B cell (primary cell): ENCODE data around the gene DENND1A. TPM values are rescaled to one million over a fixed set of nuclear protein-coding genes. Genes with fewer than 3 reads are reported as not detected.

Experiments
- ATAC-seq: fragments of 200-7000 bp; cut with Tn5 transposase; one replicate; pipeline ENCODE4 v1.10.0; 2021; ENCODE audit warnings: low read depth, mild to moderate bottlenecking, moderate number of reproducible peaks, moderate library complexity
- CTCF ChIA-PET: fragments of 350-600 bp; sonication (Branson Sonifier 250); formaldehyde crosslinking; loops from one replicate; lab custom pipeline; 2021; ENCODE audit warnings: antibody characterized with exemption, inconsistent platforms; lab: Charles Lee
- POLR2A ChIA-PET: fragments of 350-600 bp; sonication (Branson Sonifier 250); formaldehyde crosslinking; loops from one replicate; lab custom pipeline; 2021; ENCODE audit warnings: antibody characterized with exemption; lab: Charles Lee
- DNase-seq: peaks from one replicate; pipeline ENCODE4 v3.0.0; 2013
- H2AFZ ChIP-seq: 2 replicates; pipeline ENCODE4 v1.6.1; 2012; ENCODE audit warnings: mild to moderate bottlenecking, low read depth, low read length; ENCODE audit not compliant: insufficient read depth, poor library complexity, severe bottlenecking
- H3K27ac ChIP-seq, 2 donors: 1 replicate in 1 of 2; 2 replicates in 1 of 2; pipeline ENCODE4 v1.5.1; 2012 to 2013; ENCODE audit warnings: low read length in 2 of 2, mild to moderate bottlenecking in 2 of 2, moderate library complexity in 1 of 2
- H3K27me3 ChIP-seq, 4 experiments: fragments of 200-600 bp in 1 of 4; sonication (generic) in 1 of 4; replicated peaks in 1 of 4; 1 replicate in 2 of 4; 2 replicates in 2 of 4; pipeline versions ENCODE4 v1.6.1 to v1.7.0; 2013 to 2016; ENCODE audit warnings: low read length in 3 of 4, mild to moderate bottlenecking in 2 of 4, mixed read lengths in 1 of 4, moderate library complexity in 1 of 4; ENCODE audit not compliant: insufficient read depth in 4 of 4, control insufficient read depth in 3 of 4; ENCODE audit errors: control extremely low read depth in 1 of 4
- H3K36me3 ChIP-seq, 2 experiments: replicated peaks in 1 of 2; 1 replicate in 1 of 2; 2 replicates in 1 of 2; pipeline versions ENCODE4 v1.6.1 to v1.7.1; 2013; ENCODE audit warnings: low read length in 1 of 2; ENCODE audit not compliant: insufficient read depth in 2 of 2, control insufficient read depth in 1 of 2; ENCODE audit errors: control extremely low read depth in 1 of 2, extremely low read depth in 1 of 2
- H3K4me1 ChIP-seq, 2 donors: fragments of 200-600 bp in 1 of 2; sonication (generic) in 1 of 2; 1 replicate in 1 of 2; 2 replicates in 1 of 2; pipeline versions ENCODE4 v1.5.1 to v1.6.1; 2013 to 2017; ENCODE audit warnings: low read length in 2 of 2; ENCODE audit not compliant: control insufficient read depth in 2 of 2, insufficient read depth in 2 of 2
- H3K4me2 ChIP-seq: replicated peaks from 2 replicates; pipeline ENCODE3; 2012; ENCODE audit warnings: mild to moderate bottlenecking, low read depth, low read length; ENCODE audit not compliant: poor library complexity, severe bottlenecking
- H3K4me3 ChIP-seq, 5 experiments: fragments of 200-600 bp in 1 of 5; sonication (generic) in 1 of 5; 1 replicate in 3 of 5; 2 replicates in 2 of 5; pipeline versions ENCODE4 v1.5.1 to v1.7.0; 2011 to 2016; ENCODE audit warnings: low read length in 4 of 5, mild to moderate bottlenecking in 4 of 5, low read depth in 2 of 5, control low read depth in 1 of 5, moderate library complexity in 1 of 5; ENCODE audit not compliant: insufficient read depth in 1 of 5; ENCODE audit errors: control extremely low read depth in 1 of 5, extremely low read depth in 1 of 5
- H3K79me2 ChIP-seq: fragments of 200-600 bp; sonication (generic); one replicate; pipeline ENCODE4 v1.6.0; 2016; ENCODE audit warnings: low read length; ENCODE audit not compliant: control insufficient read depth, insufficient read depth
- H3K9ac ChIP-seq: fragments of 200-600 bp; sonication (generic); 2 replicates; pipeline ENCODE4 v1.6.1; 2017; ENCODE audit warnings: mild to moderate bottlenecking, low read length, moderate library complexity
- H3K9me3 ChIP-seq, 3 donors: one replicate each; pipeline versions ENCODE4 v1.6.1 to v1.7.1; 2013; ENCODE audit warnings: low read length in 2 of 3; ENCODE audit not compliant: control insufficient read depth in 2 of 3, insufficient read depth in 1 of 3; ENCODE audit errors: control extremely low read depth in 1 of 3
- H4K20me1 ChIP-seq: 2 replicates; pipeline ENCODE4 v1.6.0; 2012; ENCODE audit warnings: mild to moderate bottlenecking, low read length; ENCODE audit not compliant: insufficient read depth, control insufficient read depth, poor library complexity, severe bottlenecking
- H3K27ac Mint-ChIP-seq: one replicate; pipeline ENCODE4 v1.8.0; 2021; ENCODE audit warnings: mixed read lengths
- H3K27me3 Mint-ChIP-seq: one replicate; pipeline ENCODE4 v1.8.0; 2021; ENCODE audit warnings: mixed read lengths
- H3K4me1 Mint-ChIP-seq: one replicate; pipeline ENCODE4 v1.8.0; 2021; ENCODE audit warnings: mixed read lengths
- H3K4me3 Mint-ChIP-seq: one replicate; pipeline ENCODE4 v1.8.0; 2021; ENCODE audit warnings: mixed read lengths
- H3K9me3 Mint-ChIP-seq: one replicate; pipeline ENCODE4 v1.8.0; 2022; ENCODE audit warnings: mixed read lengths; ENCODE audit not compliant: insufficient read depth
- EZH2 ChIP-seq: IDR thresholded peaks from 2 replicates; pipeline ENCODE4 v1.6.1; 2012; ENCODE audit warnings: borderline replicate concordance, low read depth, mild to moderate bottlenecking, moderate library complexity, low read length; ENCODE audit not compliant: insufficient read depth, poor library complexity, severe bottlenecking
- WGBS: methylation state at CpG from one replicate; pipeline ENCODE4 v1.1.5; 2013; ENCODE audit warnings: missing lambda C conversion rate; ENCODE audit not compliant: insufficient coverage; 5-methylcytosine and 5-hydroxymethylcytosine counted together
- intact Hi-C: fragments of 100-400 bp; cut with micrococcal nuclease; formaldehyde crosslinking; loops from one replicate; pipeline ENCODE4 v1.10.0; 2022
- polyA plus RNA-seq: library from polyadenylated mRNA; depleted of rRNA; stranded (reverse); fragments of >200 nt; gene quantifications from 2 replicates; pipeline ENCODE4 v1.2.3, GENCODE V29; 2012
- total RNA-seq, 2 donors: library from RNA; stranded (reverse); fragments of 120-200 nt in 1 of 2; gene quantifications; 1 replicate in 1 of 2; 2 replicates in 1 of 2; pipeline versions ENCODE4 v1.2.3 to v1.2.4, GENCODE V29; 2013 to 2022
- TF ChIP-seq, protein P1 (sequence below): fragments of 200-600 bp; IDR thresholded peaks from one replicate; pipeline ENCODE4 v1.8.0; 2022; ENCODE audit warnings: antibody characterized with exemption, mild to moderate bottlenecking

Gene DENND1A
- total and polyA plus RNA-seq, 2 donors (not counting 1 experiment from before 2014, with no cell fraction given): 10.8 to 26.0 TPM

DNA sequence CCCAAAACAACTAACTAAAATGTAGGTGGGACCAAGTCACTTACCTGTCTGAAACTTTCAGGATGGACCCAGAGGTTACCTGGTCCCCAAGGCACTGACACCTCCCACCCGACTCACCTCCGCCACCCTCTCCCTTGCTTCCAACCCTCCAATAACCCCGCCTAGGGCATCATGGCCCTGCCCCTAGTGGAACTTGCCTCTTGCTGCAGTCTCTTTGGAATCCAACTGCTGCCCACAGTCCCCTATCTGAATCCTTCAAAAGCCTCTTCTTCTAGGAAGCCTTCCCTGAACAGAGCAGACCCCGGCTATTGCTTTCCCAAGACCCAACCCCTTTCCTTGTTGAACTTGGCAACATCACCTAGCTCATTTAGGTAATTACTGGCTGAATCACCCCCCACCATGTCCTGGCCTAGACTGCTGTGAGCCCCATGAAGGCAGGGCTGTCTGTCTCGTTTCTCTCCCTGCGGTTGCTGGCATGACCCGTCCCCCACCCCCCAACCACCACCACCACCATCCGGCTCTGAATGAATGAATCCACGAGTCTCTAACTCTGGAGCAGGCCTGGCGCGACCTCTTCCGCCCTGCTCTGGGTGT is 564.5 kb downstream of the DENND1A start:
- H3K4me1 ChIP-seq: peaks cover 0 to 2% of the 10 kb centered on the region in 2 donors
- H3K9ac ChIP-seq: no peak overlapping the region
- H2AFZ ChIP-seq: no peak overlapping the region
- no peaks in the 10 kb centered on the region for H3K4me1 Mint-ChIP-seq
- H3K27ac ChIP-seq: no peak overlapping the region
- H4K20me1 ChIP-seq: no peaks in the 10 kb centered on the region
- DNase-seq: no peak
- no peak overlapping the region for H3K4me2 ChIP-seq
- WGBS: 86% methylated on average over 12 of the region's 12 CpGs
- H3K79me2 ChIP-seq: no peaks in the 10 kb centered on the region
- H3K36me3 ChIP-seq: no peaks in the 10 kb centered on the region
- intact Hi-C loops: no loop called here
- H3K4me3 Mint-ChIP-seq: no peak overlapping the region
- no peak for TF ChIP-seq EZH2
- TF ChIP-seq, protein P1, sequence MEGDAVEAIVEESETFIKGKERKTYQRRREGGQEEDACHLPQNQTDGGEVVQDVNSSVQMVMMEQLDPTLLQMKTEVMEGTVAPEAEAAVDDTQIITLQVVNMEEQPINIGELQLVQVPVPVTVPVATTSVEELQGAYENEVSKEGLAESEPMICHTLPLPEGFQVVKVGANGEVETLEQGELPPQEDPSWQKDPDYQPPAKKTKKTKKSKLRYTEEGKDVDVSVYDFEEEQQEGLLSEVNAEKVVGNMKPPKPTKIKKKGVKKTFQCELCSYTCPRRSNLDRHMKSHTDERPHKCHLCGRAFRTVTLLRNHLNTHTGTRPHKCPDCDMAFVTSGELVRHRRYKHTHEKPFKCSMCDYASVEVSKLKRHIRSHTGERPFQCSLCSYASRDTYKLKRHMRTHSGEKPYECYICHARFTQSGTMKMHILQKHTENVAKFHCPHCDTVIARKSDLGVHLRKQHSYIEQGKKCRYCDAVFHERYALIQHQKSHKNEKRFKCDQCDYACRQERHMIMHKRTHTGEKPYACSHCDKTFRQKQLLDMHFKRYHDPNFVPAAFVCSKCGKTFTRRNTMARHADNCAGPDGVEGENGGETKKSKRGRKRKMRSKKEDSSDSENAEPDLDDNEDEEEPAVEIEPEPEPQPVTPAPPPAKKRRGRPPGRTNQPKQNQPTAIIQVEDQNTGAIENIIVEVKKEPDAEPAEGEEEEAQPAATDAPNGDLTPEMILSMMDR: no peak
- H3K27ac Mint-ChIP-seq: no peak overlapping the region
- ChIA-PET POLR2A (no interaction called here), CTCF (no interaction called here)
- peaks cover 10% of the 10 kb centered on the region for H3K27me3 Mint-ChIP-seq
- peaks cover 0 to 3% (median 0%) of the 10 kb centered on the region in 4 experiments for H3K27me3 ChIP-seq
- H3K9me3 Mint-ChIP-seq: no peaks in the 10 kb centered on the region
- no peak for ATAC-seq
- H3K4me3 ChIP-seq: no peak overlapping the region
- H3K9me3 ChIP-seq: no peaks in the 10 kb centered on the region

DNA sequence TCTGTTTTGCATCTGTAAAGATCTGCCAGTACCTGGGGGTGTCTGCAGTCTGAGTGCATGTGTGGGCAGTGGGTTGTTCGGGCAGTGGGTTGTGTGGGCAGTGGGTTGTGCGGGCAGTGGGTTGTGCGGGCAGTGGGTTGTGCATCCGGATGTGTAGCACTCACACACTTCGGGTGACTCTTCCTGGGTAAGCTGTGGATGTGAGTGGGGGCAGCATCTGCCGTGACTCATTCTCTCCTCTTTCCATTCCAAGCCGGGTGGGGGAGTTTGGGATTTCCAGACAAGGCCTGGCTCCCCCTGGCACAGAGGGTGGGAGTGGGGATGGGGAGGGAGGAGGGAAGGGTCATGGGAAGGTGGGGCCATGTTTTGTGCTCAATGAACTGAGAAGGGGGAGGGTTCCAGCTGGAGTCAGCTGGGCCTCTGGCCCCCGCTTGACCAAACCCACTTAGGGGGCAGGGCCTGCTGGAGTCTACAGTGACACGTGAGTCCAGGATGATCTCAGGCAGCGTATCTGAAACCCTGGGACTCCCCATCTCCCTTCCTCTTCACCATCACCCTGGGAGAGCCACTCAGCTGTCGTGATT is 565.6 kb downstream of the DENND1A start:
- H3K27me3 ChIP-seq: peaks cover 0 to 3% (median 0%) of the 10 kb centered on the region in 4 experiments
- no peak overlapping the region for H3K4me3 ChIP-seq
- ChIA-PET CTCF (no interaction called here), POLR2A (no interaction called here)
- ATAC-seq: no peak
- peaks cover 4 to 8% of the 10 kb centered on the region in 2 donors for H3K4me1 ChIP-seq
- no peaks in the 10 kb centered on the region for H3K9me3 Mint-ChIP-seq
- TF ChIP-seq EZH2: no peak
- TF ChIP-seq, protein P1: no peak
- peaks cover 5% of the 10 kb centered on the region for H3K27me3 Mint-ChIP-seq
- intact Hi-C loops: no loop called here
- no peak for DNase-seq
- no peak overlapping the region for H3K4me3 Mint-ChIP-seq
- H4K20me1 ChIP-seq: no peaks in the 10 kb centered on the region
- H3K9me3 ChIP-seq: no peaks in the 10 kb centered on the region
- peaks cover 8% of the 10 kb centered on the region for H3K4me1 Mint-ChIP-seq
- H3K79me2 ChIP-seq: no peaks in the 10 kb centered on the region
- H3K27ac ChIP-seq: no peak overlapping the region
- WGBS: 93% methylated on average over 5 of the region's 11 CpGs
- no peak overlapping the region for H2AFZ ChIP-seq
- no peak overlapping the region for H3K4me2 ChIP-seq
- no peaks in the 10 kb centered on the region for H3K36me3 ChIP-seq
- H3K9ac ChIP-seq: no peak overlapping the region
- no peak overlapping the region for H3K27ac Mint-ChIP-seq
